Endothelial cell of umbilical vein (primary cell): ENCODE results near the gene TDRKH. TPM values are rescaled to one million over a fixed set of nuclear protein-coding genes. Genes with fewer than 3 reads are reported as not detected.

Experiments
- BruUV-seq: library from RNA; stranded (reverse); fragments of 400-500 nt; replicated peaks from 2 replicates; lab custom pipeline; 2021; lab: Mats Ljungman, UMichigan
- CTCF ChIA-PET: fragments of 300-600, 350-600 bp; sonication (Branson Sonifier 250); formaldehyde crosslinking; loops from one replicate; lab custom pipeline; 2021; ENCODE audit warnings: antibody characterized with exemption, inconsistent platforms; lab: Charles Lee
- POLR2A ChIA-PET: fragments of 300-600, 350-600 bp; sonication (Branson Sonifier 250); formaldehyde crosslinking; loops from one replicate; lab custom pipeline; 2021; ENCODE audit warnings: antibody characterized with exemption, inconsistent platforms; lab: Charles Lee
- DNase-seq: peaks from one replicate; pipeline ENCODE4 v3.0.0-alpha.2; 2011; ENCODE audit warnings: low read depth, low spot score
- FAIRE-seq: peaks from 2 replicates; lab custom pipeline; 2011; peaks lifted over from hg19 to GRCh38; lab: Jason Lieb, UNC
- H2AFZ ChIP-seq: 2 replicates; pipeline ENCODE4 v1.6.0; 2012; ENCODE audit warnings: low read depth, low read length, control low read depth, inconsistent platforms
- H3K27ac ChIP-seq: 2 replicates; pipeline ENCODE4 v1.5.1; 2011; ENCODE audit warnings: low read depth, mild to moderate bottlenecking, control low read depth, low read length, moderate library complexity; ENCODE audit not compliant: insufficient read depth
- H3K27me3 ChIP-seq, 2 experiments: 2 replicates each; pipeline versions ENCODE4 v1.6.0 to v1.6.1; 2011; ENCODE audit warnings: low read length in 2 of 2, mixed read lengths in 1 of 2; ENCODE audit not compliant: control insufficient read depth in 2 of 2, insufficient read depth in 2 of 2
- H3K36me3 ChIP-seq, 2 experiments: 2 replicates in 1 of 2; 3 replicates in 1 of 2; pipeline ENCODE4 v1.5.1; 2011; ENCODE audit warnings: low read length in 2 of 2, mild to moderate bottlenecking in 1 of 2, moderate library complexity in 1 of 2; ENCODE audit not compliant: control insufficient read depth in 2 of 2, insufficient read depth in 2 of 2; ENCODE audit errors: extremely low read depth in 1 of 2
- H3K4me1 ChIP-seq: 3 replicates; pipeline ENCODE4 v1.5.1; 2011; ENCODE audit warnings: mild to moderate bottlenecking, low read length; ENCODE audit not compliant: control insufficient read depth, insufficient read depth; ENCODE audit errors: extremely low read depth
- H3K4me2 ChIP-seq: 2 replicates; pipeline ENCODE4 v1.6.1; 2011; ENCODE audit warnings: low read length, control low read depth, mixed read lengths; ENCODE audit not compliant: insufficient read depth
- H3K4me3 ChIP-seq, 3 experiments: fragments of 200-600 bp in 1 of 3; sonication (generic), shearing (Covaris generic) in 1 of 3; replicated peaks in 1 of 3; 2 replicates each; pipeline ENCODE4 v1.5.1; 2011 to 2016; ENCODE audit warnings: control low read depth in 3 of 3, low read length in 3 of 3, mild to moderate bottlenecking in 2 of 3, inconsistent platforms in 1 of 3, low read depth in 1 of 3, moderate library complexity in 1 of 3; ENCODE audit not compliant: insufficient read depth in 1 of 3
- H3K79me2 ChIP-seq: 2 replicates; pipeline ENCODE4 v1.6.0; 2012; ENCODE audit warnings: low read length, inconsistent platforms; ENCODE audit not compliant: control insufficient read depth, insufficient read depth
- H3K9ac ChIP-seq: replicated peaks from 2 replicates; pipeline ENCODE3; 2011; ENCODE audit warnings: low read length, control low read depth; ENCODE audit not compliant: insufficient read depth; ENCODE audit errors: extremely low read depth
- H3K9me1 ChIP-seq: replicated peaks from 3 replicates; pipeline ENCODE4 v1.6.0; 2011; ENCODE audit warnings: mild to moderate bottlenecking, low read length; ENCODE audit not compliant: control insufficient read depth, insufficient read depth; ENCODE audit errors: extremely low read depth
- H3K9me3 ChIP-seq: replicated peaks from 2 replicates; pipeline ENCODE4 v1.5.1; 2012; ENCODE audit warnings: low read length, inconsistent platforms; ENCODE audit not compliant: control insufficient read depth, insufficient read depth
- H4K20me1 ChIP-seq: replicated peaks from 2 replicates; pipeline ENCODE3; 2011; ENCODE audit warnings: mild to moderate bottlenecking, low read length; ENCODE audit not compliant: control insufficient read depth, insufficient read depth; ENCODE audit errors: extremely low read depth
- CTCF ChIP-seq, 2 donors: IDR thresholded peaks; 1 replicate in 1 of 2; 2 replicates in 1 of 2; pipeline ENCODE4 v1.5.1; 2011; ENCODE audit warnings: low read length in 2 of 2, mild to moderate bottlenecking in 2 of 2, moderate library complexity in 2 of 2, control low read depth in 1 of 2, inconsistent platforms in 1 of 2, low read depth in 1 of 2; ENCODE audit not compliant: insufficient read depth in 1 of 2; ENCODE audit errors: extremely low read depth in 1 of 2
- EZH2 ChIP-seq: IDR thresholded peaks from 2 replicates; pipeline ENCODE4 v1.6.1; 2012; ENCODE audit warnings: borderline replicate concordance, low read depth, mild to moderate bottlenecking, moderate library complexity, low read length, inconsistent platforms; ENCODE audit not compliant: severe bottlenecking
- FOS ChIP-seq: IDR thresholded peaks from 2 replicates; pipeline ENCODE4 v1.6.1; 2011; ENCODE audit warnings: mild to moderate bottlenecking, low read length, moderate library complexity, borderline replicate concordance; ENCODE audit not compliant: insufficient read depth
- GATA2 ChIP-seq: IDR thresholded peaks from 2 replicates; pipeline ENCODE4 v1.7.0; 2011; ENCODE audit warnings: low read depth, mild to moderate bottlenecking, moderate library complexity, mixed read lengths, low read length; ENCODE audit not compliant: insufficient read length, insufficient read depth
- JUN ChIP-seq: IDR thresholded peaks from 2 replicates; pipeline ENCODE4 v1.6.1; 2011; ENCODE audit warnings: borderline replicate concordance, low read depth; ENCODE audit not compliant: insufficient read length, insufficient read depth
- MAX ChIP-seq: IDR thresholded peaks from 2 replicates; pipeline ENCODE4 v1.6.1; 2011; ENCODE audit not compliant: insufficient read depth, insufficient read length
- MYC ChIP-seq: IDR thresholded peaks from one replicate; pipeline ENCODE4 v1.6.1; 2011; ENCODE audit warnings: mild to moderate bottlenecking, low read depth, low read length
- POLR2A ChIP-seq: IDR thresholded peaks from 2 replicates; pipeline ENCODE4 v1.6.1; 2012; ENCODE audit warnings: low read depth, mild to moderate bottlenecking, control low read depth, low read length
- POLR2AphosphoS5 ChIP-seq: IDR thresholded peaks from 2 replicates; pipeline ENCODE4 v1.6.1; 2012; ENCODE audit warnings: low read depth, mild to moderate bottlenecking, control low read depth, low read length, moderate library complexity; ENCODE audit not compliant: insufficient read depth
- dilution Hi-C: fragments of 300-500 bp; cut with MboI; formaldehyde crosslinking; loops from one replicate; pipeline ENCODE4 v1.15.0; 2019; ENCODE audit warnings: low sequenced_read_pairs; ENCODE audit not compliant: extremely low pct_ligation_motif_present
- intact Hi-C: fragments of 100-400 bp; cut with micrococcal nuclease; formaldehyde crosslinking; loops from one replicate; pipeline ENCODE4 v1.10.0; 2022
- polyA plus RNA-seq, 4 experiments: library from polyadenylated mRNA; depleted of rRNA in 3 of 4; stranded (reverse) in 3 of 4; unstranded in 1 of 4; fragments of >200 nt; gene quantifications; 2 replicates each; pipeline versions ENCODE4 v1.2.1 to v1.2.3, GENCODE V29; 2011 to 2012; ENCODE audit warnings: missing spikeins in 1 of 4
- total RNA-seq: library from RNA; stranded (reverse); gene quantifications from 2 replicates; pipeline ENCODE4 v1.2.3, GENCODE V29; 2021

TDRKH gene
- total and polyA plus RNA-seq, 2 donors (not counting 3 experiments of a cell fraction or from before 2014, with no cell fraction given) = 3.9 to 9.6 TPM

GRCh38 chr1:151729157-151729965 lies 60.9 kb downstream of the TDRKH start:
- POLR2A ChIA-PET = no interaction called here

More at GRCh38 chr1:151729157-151729965, 60.9 kb downstream of the TDRKH start:
- no peak overlapping the region for H2AFZ ChIP-seq
- H3K4me2 ChIP-seq = no peak overlapping the region
- dilution Hi-C loops = no loop called here
- no TSS peak for BruUV-seq
- H3K9ac ChIP-seq = no peak overlapping the region
- H3K36me3 ChIP-seq = no peaks in the 10 kb centered on the region
- H3K79me2 ChIP-seq = no peaks in the 10 kb centered on the region
- no peak overlapping the region for H3K27ac ChIP-seq
- no peaks in the 10 kb centered on the region for H3K9me3 ChIP-seq
- CTCF ChIA-PET = interaction anchor here (1.1 to 1.4 kb wide), 2 partner anchors 36 to 107 kb away, joined by 3 to 5 read pairs; no protein-coding TSS in a partner anchor
- no peak overlapping the region for H3K4me3 ChIP-seq
- FAIRE-seq (no peak), DNase-seq (no peak)
- H3K9me1 ChIP-seq = no peaks in the 10 kb centered on the region
- no peak for TF ChIP-seq GATA2
- no peak for TF ChIP-seq EZH2
- TF ChIP-seq MYC = no peak
- no peak for TF ChIP-seq POLR2AphosphoS5
- no peak for TF ChIP-seq MAX
- no peak for TF ChIP-seq JUN
- no peak for TF ChIP-seq CTCF (IDR thresholded peaks at IDR 0.05; ENCODE audit: extremely low read depth in 1 of 2, insufficient read depth in 1 of 2, low read depth in 1 of 2, low read length in 2 of 2)
- TF ChIP-seq POLR2A = no peak
- TF ChIP-seq FOS = no peak
- H3K27me3 ChIP-seq = peaks cover 20 to 24% of the 10 kb centered on the region in 2 experiments
- no peaks in the 10 kb centered on the region for H3K4me1 ChIP-seq
- intact Hi-C loops = no loop called here
- H4K20me1 ChIP-seq = no peaks in the 10 kb centered on the region
